ENCODE results near the gene ADAMTS15. TPM values are rescaled to one million over a fixed set of nuclear protein-coding genes. Genes with fewer than 3 reads are reported as not detected.
"Not testable (repeated sequence)": the region's sequence is repeated elsewhere in the genome, so short reads cannot be mapped to it uniquely, and the experiment has no call there.

Gene ADAMTS15
- total RNA-seq, 1 donor from 2014 or later, result 0.15 TPM

GRCh38 chr11:130433357-130433756 is 15.1 kb upstream of the ADAMTS15 start:
- ATAC-seq (no peak), DNase-seq (ENCODE audit: low spot score) (no peak)

- peak; percentile 77 for DNase-seq (ENCODE audit: low spot score)
- ATAC-seq, result peak; percentile 97
Measured at GRCh38 chr11:130434521-130435223, 13.8 kb upstream of the ADAMTS15 start.

GRCh38 chr11:130435671-130436070 is 12.8 kb upstream of the ADAMTS15 start:
- ATAC-seq (no peak), DNase-seq (ENCODE audit: low spot score) (no peak)

GRCh38 chr11:130436171-130436570 is 12.3 kb upstream of the ADAMTS15 start:
- no peak for ATAC-seq
- no peak for DNase-seq (ENCODE audit: low spot score)

- no peak for ATAC-seq
- no peak for DNase-seq (ENCODE audit: low spot score)
Measured at GRCh38 chr11:130437848-130438247, 10.6 kb upstream of the ADAMTS15 start.

GRCh38 chr11:130438401-130439159 is 9.9 kb upstream of the ADAMTS15 start:
- not testable (repeated sequence) for DNase-seq (ENCODE audit: low spot score); ATAC-seq

- no peak for ATAC-seq
Measured at GRCh38 chr11:130439160-130439519, 9.3 kb upstream of the ADAMTS15 start.

GRCh38 chr11:130439876-130440275 is 8.6 kb upstream of the ADAMTS15 start:
- no peak for ATAC-seq

More at GRCh38 chr11:130439160-130439519, 9.3 kb upstream of the ADAMTS15 start:
- no peak for DNase-seq (ENCODE audit: low spot score)

GRCh38 chr11:130441719-130442118 is 6.7 kb upstream of the ADAMTS15 start:
- DNase-seq (ENCODE audit: low spot score) (no peak), ATAC-seq (no peak)

More at GRCh38 chr11:130439876-130440275, 8.6 kb upstream of the ADAMTS15 start:
- DNase-seq (ENCODE audit: low spot score), result no peak

- no peak for ATAC-seq
- no peak for DNase-seq (ENCODE audit: low spot score)
Measured at GRCh38 chr11:130442737-130443136, 5.7 kb upstream of the ADAMTS15 start.

GRCh38 chr11:130445788-130446187 is 2.7 kb upstream of the ADAMTS15 start:
- no peak for DNase-seq (ENCODE audit: low spot score)

GRCh38 chr11:130448039-130448415 is 418 bp upstream of the ADAMTS15 start:
- no peak for ATAC-seq
- no peak for DNase-seq (ENCODE audit: low spot score)

More at GRCh38 chr11:130445788-130446187, 2.7 kb upstream of the ADAMTS15 start:
- ATAC-seq, result no peak

GRCh38 chr11:130449310-130449990 is 1.0 kb downstream of the ADAMTS15 start:
- ATAC-seq (no peak), DNase-seq (ENCODE audit: low spot score) (no peak)

- DNase-seq (ENCODE audit: low spot score), result no peak
Measured at GRCh38 chr11:130449996-130450769, 1.7 kb downstream of the ADAMTS15 start.

GRCh38 chr11:130451231-130452019 is 3.0 kb downstream of the ADAMTS15 start:
- no peak for ATAC-seq
- DNase-seq (ENCODE audit: low spot score), result no peak

More at GRCh38 chr11:130449996-130450769, 1.7 kb downstream of the ADAMTS15 start:
- ATAC-seq, result peak; percentile 12

GRCh38 chr11:130452176-130452575 is 3.7 kb downstream of the ADAMTS15 start:
- ATAC-seq (no peak), DNase-seq (ENCODE audit: low spot score) (no peak)

- DNase-seq (ENCODE audit: low spot score) (no peak), ATAC-seq (no peak)
Measured at GRCh38 chr11:130452940-130453339, 4.5 kb downstream of the ADAMTS15 start.

- ATAC-seq, result no peak
- DNase-seq (ENCODE audit: low spot score), result no peak
Measured at GRCh38 chr11:130454491-130455252, 6.2 kb downstream of the ADAMTS15 start.

- no peak for DNase-seq (ENCODE audit: low spot score)
- no peak for ATAC-seq
Measured at GRCh38 chr11:130455483-130456127, 7.2 kb downstream of the ADAMTS15 start.
